ENCODE data around the gene OCIAD1.
"Not testable (repeated sequence)": the region's sequence is repeated elsewhere in the genome, so short reads cannot be mapped to it uniquely, and the experiment has no call there.

OCIAD1 gene

DNA sequence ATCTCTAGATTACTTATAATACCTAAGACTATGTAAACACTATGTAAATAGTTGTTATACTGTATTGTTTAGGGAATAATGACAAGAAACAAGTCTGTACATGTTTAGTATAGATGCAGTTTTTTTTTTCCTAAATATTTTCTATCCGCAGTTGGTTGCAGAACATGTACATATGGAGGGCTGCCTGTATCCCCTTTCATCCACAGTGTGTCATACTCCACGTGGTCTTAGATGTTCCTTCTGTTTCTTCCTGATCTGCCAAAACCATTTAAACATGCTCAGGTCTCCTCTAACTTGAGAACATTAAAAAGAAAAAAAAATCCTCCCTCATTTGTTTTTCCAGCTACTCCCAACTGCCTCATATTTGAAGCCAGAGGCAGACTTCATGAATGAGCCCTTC lies 14.0 kb downstream of the OCIAD1 start:
- in situ Hi-C loops (cut with HindIII; ENCODE audit: low sequenced_read_pairs), result no loop called here
- TF ChIP-seq, protein P1, sequence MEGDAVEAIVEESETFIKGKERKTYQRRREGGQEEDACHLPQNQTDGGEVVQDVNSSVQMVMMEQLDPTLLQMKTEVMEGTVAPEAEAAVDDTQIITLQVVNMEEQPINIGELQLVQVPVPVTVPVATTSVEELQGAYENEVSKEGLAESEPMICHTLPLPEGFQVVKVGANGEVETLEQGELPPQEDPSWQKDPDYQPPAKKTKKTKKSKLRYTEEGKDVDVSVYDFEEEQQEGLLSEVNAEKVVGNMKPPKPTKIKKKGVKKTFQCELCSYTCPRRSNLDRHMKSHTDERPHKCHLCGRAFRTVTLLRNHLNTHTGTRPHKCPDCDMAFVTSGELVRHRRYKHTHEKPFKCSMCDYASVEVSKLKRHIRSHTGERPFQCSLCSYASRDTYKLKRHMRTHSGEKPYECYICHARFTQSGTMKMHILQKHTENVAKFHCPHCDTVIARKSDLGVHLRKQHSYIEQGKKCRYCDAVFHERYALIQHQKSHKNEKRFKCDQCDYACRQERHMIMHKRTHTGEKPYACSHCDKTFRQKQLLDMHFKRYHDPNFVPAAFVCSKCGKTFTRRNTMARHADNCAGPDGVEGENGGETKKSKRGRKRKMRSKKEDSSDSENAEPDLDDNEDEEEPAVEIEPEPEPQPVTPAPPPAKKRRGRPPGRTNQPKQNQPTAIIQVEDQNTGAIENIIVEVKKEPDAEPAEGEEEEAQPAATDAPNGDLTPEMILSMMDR (IDR thresholded peaks at IDR 0.05; ENCODE audit: low read depth, low read length, missing control alignments), result no peak
- DNase-seq (ENCODE audit: low read depth), result no peak
- H3K4me3 ChIP-seq (ENCODE audit: low read depth, low read length), result no peak overlapping the region

DNA sequence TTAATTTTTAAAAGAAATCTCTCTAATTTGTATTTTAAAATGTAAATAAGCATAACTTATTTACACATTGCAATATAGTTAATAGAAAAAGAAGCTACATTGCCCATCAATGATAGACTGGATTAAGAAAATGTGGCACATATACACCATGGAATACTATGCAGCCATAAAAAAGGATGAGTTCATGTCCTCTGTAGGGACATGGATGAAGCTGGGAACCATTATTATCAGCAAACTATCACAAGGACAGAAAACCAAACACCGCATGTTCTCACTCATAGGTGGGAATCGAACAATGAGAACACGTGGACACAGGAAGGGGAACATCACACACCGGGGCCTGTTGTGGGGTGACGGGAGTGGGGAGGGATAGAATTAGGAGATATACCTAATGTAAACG lies 17.9 kb downstream of the OCIAD1 start:
- H3K4me3 ChIP-seq (ENCODE audit: low read depth, low read length); in situ Hi-C loops (cut with HindIII; ENCODE audit: low sequenced_read_pairs); DNase-seq (ENCODE audit: low read depth): not testable (repeated sequence)

DNA sequence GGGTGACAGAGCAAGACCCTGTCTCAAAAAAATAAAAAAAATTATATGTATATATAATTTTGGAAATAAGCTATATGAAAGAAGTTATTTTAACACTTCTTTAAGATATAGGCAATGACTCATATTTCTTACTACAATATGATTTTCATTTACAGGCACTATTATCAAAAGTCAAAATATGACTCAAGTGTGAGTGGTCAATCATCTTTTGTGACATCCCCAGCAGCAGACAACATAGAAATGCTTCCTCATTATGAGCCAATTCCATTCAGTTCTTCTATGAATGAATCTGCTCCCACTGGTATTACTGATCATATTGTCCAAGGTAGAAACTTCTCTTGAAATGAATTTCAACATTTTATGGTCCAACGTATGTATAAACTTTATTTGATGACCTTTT lies 20.8 kb downstream of the OCIAD1 start:
- TF ChIP-seq, protein P1 (IDR thresholded peaks at IDR 0.05; ENCODE audit: low read depth, low read length, missing control alignments), result no peak
- no peak overlapping the region for H3K4me3 ChIP-seq (ENCODE audit: low read depth, low read length)
- in situ Hi-C loops (cut with HindIII; ENCODE audit: low sequenced_read_pairs), result no loop called here
- no peak for DNase-seq (ENCODE audit: low read depth)

DNA sequence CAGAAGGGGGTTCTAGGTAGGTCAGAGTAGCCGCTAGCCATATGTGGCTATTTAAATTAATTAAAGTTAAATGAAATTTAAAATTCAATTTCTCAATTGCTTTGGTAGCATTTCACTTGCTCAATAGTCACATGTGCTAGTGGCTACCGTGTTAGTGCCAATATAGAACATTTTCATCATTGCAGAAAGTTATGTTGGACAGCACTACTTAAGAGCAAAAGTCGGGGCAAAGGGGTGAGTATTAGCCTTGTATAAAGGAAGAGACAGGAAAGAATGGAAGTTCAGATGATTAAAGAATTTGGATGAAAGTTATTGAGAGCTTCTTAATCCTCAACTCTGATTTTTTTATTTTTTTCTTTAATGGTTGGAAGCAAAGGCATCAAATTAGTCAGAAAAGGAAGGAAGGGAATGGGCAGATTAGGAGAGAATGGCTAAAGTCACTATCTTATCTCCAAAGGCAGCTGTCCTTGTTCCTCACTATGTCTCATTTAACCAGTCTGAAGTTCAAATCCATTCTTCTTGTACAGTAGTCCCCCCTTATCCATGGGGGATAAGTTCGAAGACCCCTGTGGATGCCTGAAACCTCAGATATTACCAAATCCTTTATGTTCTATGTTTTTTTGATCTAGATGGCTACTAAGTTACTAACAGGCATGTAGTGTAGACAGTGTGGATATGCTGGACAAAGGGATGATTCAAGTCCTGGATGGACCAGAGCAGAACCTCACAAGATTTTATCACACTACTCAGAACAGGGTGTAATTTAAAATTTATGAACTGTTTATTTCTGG lies 22.9 kb downstream of the OCIAD1 start:
- TF ChIP-seq, protein P1 (IDR thresholded peaks at IDR 0.05; ENCODE audit: low read depth, low read length, missing control alignments), result no peak
- in situ Hi-C loops (cut with HindIII; ENCODE audit: low sequenced_read_pairs), result no loop called here
- DNase-seq (ENCODE audit: low read depth), result no peak
- H3K4me3 ChIP-seq (ENCODE audit: low read depth, low read length), result no peak overlapping the region

DNA sequence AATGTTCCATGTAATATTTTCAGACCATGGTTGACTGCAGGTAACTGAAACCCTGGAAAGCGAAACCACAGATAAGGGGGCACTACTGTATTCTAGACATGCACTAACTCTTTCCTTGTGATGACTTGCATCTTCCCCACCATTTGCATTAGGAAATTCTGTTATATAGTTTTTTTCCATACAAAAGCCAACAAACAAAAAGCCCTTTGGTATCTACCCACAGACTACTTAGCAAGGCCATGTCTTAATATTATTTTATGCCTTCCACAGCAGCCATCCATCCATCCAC lies 23.5 kb downstream of the OCIAD1 start:
- no peak for DNase-seq (ENCODE audit: low read depth)
- no peak overlapping the region for H3K4me3 ChIP-seq (ENCODE audit: low read depth, low read length)
- in situ Hi-C loops (cut with HindIII; ENCODE audit: low sequenced_read_pairs), result no loop called here
- TF ChIP-seq, protein P1 (IDR thresholded peaks at IDR 0.05; ENCODE audit: low read depth, low read length, missing control alignments), result no peak

DNA sequence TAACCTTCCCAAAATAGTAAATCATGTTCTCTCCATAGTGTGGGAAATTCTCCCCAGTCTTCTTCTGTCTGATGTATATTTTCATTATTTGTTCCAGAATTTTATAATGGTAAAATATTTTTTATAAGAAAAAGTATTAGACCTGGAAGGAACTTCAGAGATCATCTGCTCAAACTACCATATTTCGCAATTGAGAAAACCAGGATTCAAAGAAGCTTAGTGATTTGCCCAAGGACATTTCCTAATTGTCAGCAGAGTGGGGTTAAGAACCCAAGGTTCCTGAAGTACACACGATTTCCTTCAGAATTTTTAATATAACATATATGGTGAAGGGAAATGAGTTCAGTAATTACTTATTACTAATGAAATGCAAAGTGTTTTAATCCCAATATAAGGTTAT lies 24.1 kb downstream of the OCIAD1 start:
- H3K4me3 ChIP-seq (ENCODE audit: low read depth, low read length), result no peak overlapping the region
- in situ Hi-C loops (cut with HindIII; ENCODE audit: low sequenced_read_pairs), result no loop called here
- no peak for DNase-seq (ENCODE audit: low read depth)
- TF ChIP-seq, protein P1 (IDR thresholded peaks at IDR 0.05; ENCODE audit: low read depth, low read length, missing control alignments), result no peak

DNA sequence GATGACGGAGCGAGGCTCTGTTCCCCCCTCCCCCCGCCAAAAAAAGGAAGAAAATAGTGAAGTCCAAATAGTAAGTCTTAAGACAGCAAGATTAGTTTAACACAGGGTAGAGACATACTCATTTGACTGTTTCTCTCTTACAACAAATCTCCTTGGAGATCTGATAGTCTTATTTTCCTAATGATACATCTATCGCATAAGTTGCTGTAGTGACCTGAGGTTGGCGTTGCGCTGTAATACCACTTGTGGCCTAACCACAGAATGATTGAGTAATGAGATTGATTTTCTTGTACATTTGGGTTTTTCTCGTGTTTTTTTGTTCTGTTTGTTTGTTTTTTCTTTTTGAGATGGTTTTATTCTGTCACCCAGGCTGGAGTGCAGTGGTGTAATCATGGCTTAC lies 27.2 kb downstream of the OCIAD1 start:
- no peak for DNase-seq (ENCODE audit: low read depth)
- TF ChIP-seq, protein P1 (IDR thresholded peaks at IDR 0.05; ENCODE audit: low read depth, low read length, missing control alignments), result no peak
- no peak overlapping the region for H3K4me3 ChIP-seq (ENCODE audit: low read depth, low read length)
- in situ Hi-C loops (cut with HindIII; ENCODE audit: low sequenced_read_pairs), result no loop called here
